Neural progenitor cell (in vitro differentiated cells): Measurements from ENCODE around the gene UBE2G2.

Experiments used
- CTCF ChIP-seq: fragments of 200-600 bp; sonication (generic); IDR thresholded peaks from 2 replicates; pipeline ENCODE4 v1.5.1; 2017; ENCODE audit warnings: antibody characterized with exemption, mild to moderate bottlenecking
- EZH2 ChIP-seq: fragments of 200-600 bp; sonication (generic); IDR thresholded peaks from 2 replicates; pipeline ENCODE4 v1.6.1; 2017; ENCODE audit warnings: antibody characterized with exemption, mild to moderate bottlenecking, moderate library complexity
- EZH2phosphoT487 ChIP-seq: fragments of 200-600 bp; sonication (generic); IDR thresholded peaks from 2 replicates; pipeline ENCODE4 v1.6.1; 2017; ENCODE audit warnings: antibody characterized with exemption

GRCh38 chr21:44838039-44838895, 36.6 kb upstream of the UBE2G2 start:
- TF ChIP-seq CTCF (peak; percentile 7), EZH2phosphoT487 (no peak), EZH2 (no peak)
